Measurements from ENCODE around the gene TBCE.
A peak's percentile ranks its signal among the peaks of the same experiment; 100 is the strongest.

TBCE gene

GRCh38 chr1:235410467-235410866 lies 43.2 kb downstream of the TBCE start:
- Histone ChIP-seq H3K4me2 (no peak overlapping the region), H3K9me3 (replicated peaks in 1 of 11) (no peaks in the 10 kb centered on the region), H3K36me3 (peaks cover 0 to 20% (median 10%) of the 10 kb centered on the region in 11 experiments; a peak in 18 of 22 replicates), H4K20me1 (peaks cover 0 to 20% (median 0%) of the 10 kb centered on the region in 11 experiments; a peak in 3 of 22 replicates), H3K27me3 (no peaks in the 10 kb centered on the region), H3K4me3 (no peak overlapping the region), H3K27ac (no peak overlapping the region), H3K9ac (no peak overlapping the region), H3K4me1 (no peaks in the 10 kb centered on the region)
- no peak for TF ChIP-seq Cebpa-rat (IDR thresholded peaks at IDR 0.05)

- Histone ChIP-seq H3K36me3 (peaks cover 5 to 24% (median 14%) of the 10 kb centered on the region in 11 experiments; a peak in 18 of 22 replicates), H3K9ac (no peak overlapping the region), H3K4me3 (no peak overlapping the region), H3K27me3 (no peaks in the 10 kb centered on the region), H3K9me3 (replicated peaks in 1 of 11) (no peaks in the 10 kb centered on the region), H3K4me1 (no peaks in the 10 kb centered on the region), H3K4me2 (no peak overlapping the region), H4K20me1 (peaks cover 0 to 20% (median 2%) of the 10 kb centered on the region in 11 experiments; a peak in 6 of 22 replicates), H3K27ac (no peak overlapping the region)
- TF ChIP-seq Cebpa-rat (IDR thresholded peaks at IDR 0.05) = no peak
Measured at GRCh38 chr1:235411489-235412486, 44.6 kb downstream of the TBCE start.

GRCh38 chr1:235415008-235415904 lies 48.0 kb downstream of the TBCE start:
- Histone ChIP-seq H3K4me1 (peaks cover 0 to 13% (median 0%) of the 10 kb centered on the region in 10 experiments; a peak in 3 of 20 replicates), H3K36me3 (peaks cover 10 to 49% (median 26%) of the 10 kb centered on the region in 11 experiments; a peak in 21 of 22 replicates), H3K9ac (no peak overlapping the region), H3K27ac (no peak overlapping the region), H3K4me3 (no peak overlapping the region), H3K27me3 (no peaks in the 10 kb centered on the region), H3K4me2 (no peak overlapping the region), H4K20me1 (peaks cover 0 to 21% (median 0%) of the 10 kb centered on the region in 11 experiments; a peak in 6 of 22 replicates), H3K9me3 (replicated peaks in 1 of 11) (no peaks in the 10 kb centered on the region)
- no peak for TF ChIP-seq Cebpa-rat (IDR thresholded peaks at IDR 0.05)

- Histone ChIP-seq H3K4me1 (peaks cover 0 to 23% (median 7%) of the 10 kb centered on the region in 10 experiments; a peak in 14 of 20 replicates), H3K36me3 (peaks cover 10 to 59% (median 28%) of the 10 kb centered on the region in 11 experiments; a peak in 21 of 22 replicates), H3K9me3 (replicated peaks in 1 of 11) (no peaks in the 10 kb centered on the region), H3K9ac (no peak overlapping the region), H3K27ac (no peak overlapping the region), H3K27me3 (no peaks in the 10 kb centered on the region), H3K4me3 (no peak overlapping the region), H3K4me2 (no peak overlapping the region), H4K20me1 (peaks cover 0 to 16% (median 8%) of the 10 kb centered on the region in 11 experiments; a peak in 11 of 22 replicates)
- TF ChIP-seq Cebpa-rat (IDR thresholded peaks at IDR 0.05) = no peak
Measured at GRCh38 chr1:235416662-235417049, 49.4 kb downstream of the TBCE start.

- H4K20me1 ChIP-seq = peaks cover 4 to 20% (median 9%) of the 10 kb centered on the region in 11 experiments; a peak in 13 of 22 replicates
- H3K9me3 ChIP-seq (replicated peaks in 1 of 11) = no peaks in the 10 kb centered on the region
- no peak overlapping the region for H3K4me3 ChIP-seq
- no peak for TF ChIP-seq Cebpa-rat (IDR thresholded peaks at IDR 0.05)
- H3K4me1 ChIP-seq = peaks cover 0 to 28% (median 13%) of the 10 kb centered on the region in 10 experiments; a peak in 14 of 20 replicates
- no peak overlapping the region for H3K27ac ChIP-seq
- H3K9ac ChIP-seq = no peak overlapping the region
- no peaks in the 10 kb centered on the region for H3K27me3 ChIP-seq
- H3K36me3 ChIP-seq = peaks cover 10 to 59% (median 28%) of the 10 kb centered on the region in 11 experiments; a peak in 21 of 22 replicates
- H3K4me2 ChIP-seq = no peak overlapping the region
Measured at GRCh38 chr1:235417086-235417697, 50.0 kb downstream of the TBCE start.

GRCh38 chr1:235421751-235422150 lies 54.5 kb downstream of the TBCE start:
- no peaks in the 10 kb centered on the region for H3K9me3 ChIP-seq (replicated peaks in 1 of 11)
- H3K27me3 ChIP-seq = no peaks in the 10 kb centered on the region
- H4K20me1 ChIP-seq = peaks cover 12 to 52% (median 38%) of the 10 kb centered on the region in 11 experiments; a peak in 18 of 22 replicates
- peak overlapping the region in 1 of 11 experiments; percentile 25; a peak in 2 of 22 replicates for H3K27ac ChIP-seq
- H3K4me3 ChIP-seq = no peak overlapping the region
- peaks cover 17 to 67% (median 43%) of the 10 kb centered on the region in 10 experiments for H3K4me1 ChIP-seq
- H3K4me2 ChIP-seq = peak overlapping the region in 8 of 11 experiments; percentile 28 to 98 (median 89); a peak in 14 of 22 replicates
- no peak for TF ChIP-seq Cebpa-rat (IDR thresholded peaks at IDR 0.05)
- H3K9ac ChIP-seq = peak overlapping the region in 1 of 11 experiments; percentile 29; a peak in 2 of 22 replicates
- peaks cover 0 to 51% (median 14%) of the 10 kb centered on the region in 11 experiments; a peak in 15 of 22 replicates for H3K36me3 ChIP-seq

- Histone ChIP-seq H4K20me1 (peaks cover 12 to 47% (median 38%) of the 10 kb centered on the region in 11 experiments; a peak in 18 of 22 replicates), H3K4me3 (peak overlapping the region in 2 of 10 experiments; percentile 18 to 40; a peak in 3 of 20 replicates), H3K9ac (peak overlapping the region in 8 of 11 experiments; percentile 0 to 62 (median 36); a peak in 10 of 22 replicates), H3K27ac (peak overlapping the region in 8 of 11 experiments; percentile 1 to 55 (median 40); a peak in 12 of 22 replicates), H3K36me3 (peaks cover 0 to 54% (median 13%) of the 10 kb centered on the region in 11 experiments; a peak in 18 of 22 replicates), H3K27me3 (no peaks in the 10 kb centered on the region), H3K4me2 (peak overlapping the region; percentile 26 to 98 (median 82)), H3K9me3 (replicated peaks in 1 of 11) (no peaks in the 10 kb centered on the region), H3K4me1 (peaks cover 17 to 76% (median 43%) of the 10 kb centered on the region in 10 experiments)
- no peak for TF ChIP-seq Cebpa-rat (IDR thresholded peaks at IDR 0.05)
Measured at GRCh38 chr1:235423214-235423652, 56.0 kb downstream of the TBCE start.
